ENCODE results near the gene ATG16L2.

- no peak for TF ChIP-seq CTCF (IDR thresholded peaks at IDR 0.05 in 2 of 3, conservative IDR thresholded peaks at IDR 0.05 in 1 of 3; ENCODE audit: control insufficient read depth in 2 of 3, extremely low read depth in 1 of 3, insufficient read depth in 1 of 3, low read depth in 3 of 3, low read length in 3 of 3)
- no peak for TF ChIP-seq KAT2A (conservative IDR thresholded peaks at IDR 0.05; ENCODE audit: control insufficient read depth, low read depth, low read length)
These were observed 47.9 kb upstream of the ATG16L2 start for GRCh38 chr11:72766152-72766902.
